GM12892 (cell line): ENCODE measurements around the gene ZSCAN5C.
"Not testable (repeated sequence)": the region's sequence is repeated elsewhere in the genome, so short reads cannot be mapped to it uniquely, and the experiment has no call there.

ENCODE experiments used
- DNase-seq: peaks from one replicate; pipeline ENCODE4 v3.0.0; 2011; ENCODE audit not compliant: insufficient read length
- FAIRE-seq: peaks from 2 replicates; lab custom pipeline; 2011; peaks lifted over from hg19 to GRCh38; lab: Jason Lieb, UNC
- POLR2A ChIP-seq: IDR thresholded peaks from 2 replicates; pipeline ENCODE4 v1.6.1; 2011; ENCODE audit warnings: low read depth, low read length, control low read depth
- POLR2AphosphoS5 ChIP-seq: IDR thresholded peaks from 2 replicates; pipeline ENCODE4 v1.6.1; 2011; ENCODE audit warnings: low read depth, low read length, control low read depth
- TAF1 ChIP-seq: IDR thresholded peaks from 2 replicates; pipeline ENCODE4 v1.6.1; 2011; ENCODE audit warnings: low read depth, mild to moderate bottlenecking, control low read depth, low read length, borderline replicate concordance

The ZSCAN5C gene

DNA sequence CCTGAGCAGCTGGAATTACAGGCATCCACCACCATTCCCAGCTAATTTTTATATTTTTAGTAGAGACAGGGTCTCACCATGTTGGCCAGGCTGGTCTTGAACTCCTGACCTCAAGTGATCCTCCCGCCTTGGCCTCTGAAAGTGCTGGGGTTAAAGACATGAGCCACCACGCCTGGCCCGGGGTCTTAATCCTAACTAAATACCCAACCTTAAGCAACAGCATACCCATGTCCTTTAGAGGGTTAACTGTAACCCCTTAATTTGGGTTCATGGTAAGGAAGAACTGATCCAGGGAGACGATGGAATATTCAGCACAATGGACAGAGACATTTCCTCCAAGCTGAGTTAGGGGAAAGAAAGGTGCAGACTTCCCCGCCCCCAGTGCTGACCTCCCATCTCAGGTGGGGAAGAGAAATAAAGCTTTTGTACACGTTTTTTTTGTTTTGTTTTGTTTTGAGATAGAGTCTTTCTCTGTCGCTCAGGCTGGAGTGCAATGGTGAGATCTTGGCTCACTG lies 35.0 kb upstream of the ZSCAN5C start:
- no peak for DNase-seq
- TF ChIP-seq TAF1: no peak
- TF ChIP-seq POLR2AphosphoS5: no peak
- no peak for TF ChIP-seq POLR2A
- no peak for FAIRE-seq

DNA sequence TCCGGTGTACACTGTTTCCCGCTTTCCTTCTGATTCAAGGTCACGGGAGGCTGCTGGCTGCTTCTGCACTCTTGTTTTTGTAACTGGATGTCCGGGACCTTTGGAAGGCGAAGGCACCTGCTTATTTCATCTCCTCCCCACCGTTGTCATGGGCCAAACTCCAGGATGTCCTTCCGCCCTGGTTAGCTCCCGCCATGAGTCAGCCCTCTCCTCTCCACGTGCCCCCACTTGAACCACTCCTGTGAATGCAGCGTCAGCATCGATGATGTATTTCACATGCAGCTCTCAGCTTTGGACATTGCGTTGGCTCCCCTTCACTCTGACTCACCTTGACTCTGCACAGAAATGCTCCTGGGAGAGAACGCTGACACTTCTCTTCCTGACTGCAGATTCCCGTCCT lies 31.8 kb upstream of the ZSCAN5C start:
- DNase-seq: no peak
- no peak for FAIRE-seq
- no peak for TF ChIP-seq POLR2AphosphoS5
- TF ChIP-seq TAF1: no peak
- TF ChIP-seq POLR2A: no peak

DNA sequence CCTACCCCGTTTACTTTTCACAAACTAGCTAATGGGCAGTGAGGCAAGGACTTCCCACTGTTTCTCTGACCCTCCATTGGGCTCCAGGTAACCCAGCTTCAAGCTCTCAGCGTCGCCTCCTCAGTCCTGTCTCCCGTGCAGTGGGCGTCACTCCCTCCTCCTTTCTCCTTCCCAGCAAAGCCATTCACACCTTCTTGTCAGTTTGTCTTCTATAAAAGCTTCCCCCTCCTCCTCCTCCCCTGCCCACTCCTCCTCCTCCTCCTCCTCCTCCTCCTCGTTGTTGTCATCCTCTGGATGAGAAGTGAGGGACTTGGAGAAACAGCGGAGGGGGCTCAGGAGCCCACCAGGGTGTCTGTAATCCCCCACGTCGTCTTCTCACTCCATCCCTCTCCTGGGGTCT lies 28.0 kb upstream of the ZSCAN5C start:
- TF ChIP-seq POLR2A (no peak), POLR2AphosphoS5 (no peak), TAF1 (no peak)
- DNase-seq (no peak), FAIRE-seq (no peak)

DNA sequence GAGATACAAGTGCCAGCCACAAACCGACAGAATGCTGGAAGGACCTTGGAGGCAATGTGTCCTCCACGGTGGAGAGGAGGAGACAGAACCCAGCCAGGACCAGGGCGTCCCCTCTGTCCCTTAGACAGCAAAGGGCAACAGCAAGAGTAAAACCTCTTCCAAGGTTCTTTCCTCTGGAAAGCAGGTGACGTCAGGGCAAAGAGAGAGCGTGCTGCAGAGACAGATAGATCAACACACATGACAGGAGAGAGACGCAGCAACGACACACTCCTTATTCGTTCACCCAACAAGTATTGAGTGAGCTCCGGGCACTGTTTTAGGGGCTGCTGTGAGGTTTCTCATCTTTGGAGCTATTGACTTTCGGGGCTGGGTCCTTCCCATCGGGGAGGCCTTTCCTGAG lies 27.5 kb upstream of the ZSCAN5C start:
- FAIRE-seq: no peak
- no peak for TF ChIP-seq TAF1
- TF ChIP-seq POLR2AphosphoS5: no peak
- TF ChIP-seq POLR2A: no peak
- no peak for DNase-seq

- FAIRE-seq: not testable (repeated sequence)
Observed at GRCh38 chr19:56175861-56176307, 26.2 kb upstream of the ZSCAN5C start, which contains the start of gene GALP. GALP (plus strand) TSS chr19:56176008; CDS start chr19:56177109, 1,101 bp downstream.

GRCh38 chr19:56176310-56176709 lies 25.8 kb upstream of the ZSCAN5C start:
- DNase-seq, FAIRE-seq: not testable (repeated sequence)

More at GRCh38 chr19:56175861-56176307, 26.2 kb upstream of the ZSCAN5C start, which contains the start of gene GALP:
- DNase-seq: not testable (repeated sequence)

DNA sequence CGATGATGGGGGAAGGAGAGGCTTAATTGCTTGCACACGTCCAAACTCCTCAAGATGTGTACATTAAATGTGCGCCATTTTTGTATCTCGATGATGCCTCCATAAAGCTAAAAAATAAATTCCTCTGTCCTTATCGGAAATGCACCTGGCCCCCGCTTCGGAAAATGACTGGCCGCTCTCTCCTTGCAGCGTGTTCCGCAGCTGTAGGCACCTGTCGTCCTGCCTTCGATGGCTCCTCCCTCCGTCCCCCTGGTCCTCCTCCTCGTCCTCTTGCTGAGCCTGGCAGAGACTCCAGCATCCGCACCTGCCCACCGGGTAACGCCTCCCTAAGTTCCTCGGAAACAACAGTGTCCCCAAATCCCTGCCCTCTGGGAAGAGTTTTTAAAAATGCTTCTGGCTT lies 25.2 kb upstream of the ZSCAN5C start:
- FAIRE-seq (no peak), DNase-seq (no peak)
- TF ChIP-seq POLR2AphosphoS5: no peak
- TF ChIP-seq TAF1: no peak
- TF ChIP-seq POLR2A: no peak

- no peak for DNase-seq
- no peak for FAIRE-seq
- TF ChIP-seq POLR2AphosphoS5: no peak
- TF ChIP-seq POLR2A: no peak
- TF ChIP-seq TAF1: no peak
Observed at GRCh38 chr19:56177564-56178243, 24.4 kb upstream of the ZSCAN5C start.

DNA sequence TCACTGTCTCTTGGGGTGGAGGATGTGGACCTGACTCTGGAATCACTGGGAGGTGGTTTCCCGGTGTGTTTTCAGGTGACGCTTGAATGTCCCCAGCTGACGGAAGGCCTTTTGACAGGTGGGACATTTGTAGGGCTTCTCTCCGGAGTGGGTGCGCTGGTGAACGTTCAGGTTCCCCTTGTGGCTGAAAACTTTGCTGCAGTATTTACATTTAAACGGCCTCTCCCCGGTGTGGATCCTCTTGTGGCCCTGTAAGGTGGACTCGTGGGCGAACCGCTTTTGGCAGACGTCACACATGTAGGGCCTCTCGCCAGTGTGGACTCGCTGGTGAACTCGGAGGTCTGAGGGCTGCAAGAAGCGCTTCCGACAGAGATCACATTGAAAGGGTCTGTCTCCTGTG lies 12.3 kb upstream of the ZSCAN5C start:
- no peak for DNase-seq
- no peak for TF ChIP-seq POLR2AphosphoS5
- no peak for TF ChIP-seq TAF1
- no peak for TF ChIP-seq POLR2A
- FAIRE-seq: no peak

- no peak for DNase-seq
- TF ChIP-seq POLR2A (no peak), TAF1 (no peak), POLR2AphosphoS5 (no peak)
- no peak for FAIRE-seq
Observed at GRCh38 chr19:56191115-56191514, 11.0 kb upstream of the ZSCAN5C start.

DNA sequence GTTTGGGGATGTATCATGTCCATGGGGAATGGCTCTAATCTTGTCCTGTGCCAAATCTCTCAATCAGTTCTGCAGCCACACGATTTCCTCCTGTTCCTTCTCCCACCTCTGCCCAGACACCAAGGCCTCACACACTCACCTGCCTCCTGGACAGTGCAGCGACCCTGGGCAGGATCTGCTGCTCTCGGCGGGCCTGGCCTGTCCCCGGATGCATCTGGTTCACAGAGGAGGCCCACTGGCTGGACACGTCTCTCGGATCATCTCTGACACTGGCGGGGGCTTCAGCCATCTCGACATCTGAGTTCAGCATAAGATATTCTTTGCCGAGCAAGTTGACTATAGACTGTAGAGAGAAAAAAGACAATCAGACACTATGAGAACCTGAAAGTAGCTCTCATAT lies 10.4 kb upstream of the ZSCAN5C start:
- DNase-seq: no peak
- TF ChIP-seq TAF1 (no peak), POLR2A (no peak), POLR2AphosphoS5 (no peak)
- no peak for FAIRE-seq

- DNase-seq (no peak), FAIRE-seq (no peak)
- TF ChIP-seq POLR2AphosphoS5 (no peak), TAF1 (no peak), POLR2A (no peak)
Observed at GRCh38 chr19:56193981-56194640, 8.0 kb upstream of the ZSCAN5C start.

GRCh38 chr19:56197646-56198045 lies 4.4 kb upstream of the ZSCAN5C start, which contains the start of gene ZSCAN5B:
ZSCAN5B (minus strand) TSS chr19:56197783; CDS start chr19:56193052, 4,731 bp downstream.
- not testable (repeated sequence) for DNase-seq, FAIRE-seq
